ENCODE results near the gene RHBDD3.
"Not testable (repeated sequence)": the region's sequence is repeated elsewhere in the genome, so short reads cannot be mapped to it uniquely, and the experiment has no call there.

The RHBDD3 gene

GRCh38 chr22:29231971-29232959, 35.5 kb downstream of the RHBDD3 start:
- peaks cover 3% of the 10 kb centered on the region for H3K27me3 Mint-ChIP-seq
- H3K4me3 Mint-ChIP-seq = no peak overlapping the region
- peaks cover 1% of the 10 kb centered on the region for H3K9me3 Mint-ChIP-seq
- DNase-seq = no peak
- no peaks in the 10 kb centered on the region for H3K36me3 Mint-ChIP-seq
- CTCF ChIA-PET = no interaction called here
- peak overlapping the region; percentile 33 for H3K27ac Mint-ChIP-seq
- no peaks in the 10 kb centered on the region for H3K4me1 Mint-ChIP-seq

GRCh38 chr22:29230972-29231875, 36.6 kb downstream of the RHBDD3 start:
- Mint-ChIP-seq H3K4me3 (no peak overlapping the region), H3K27ac (no peak overlapping the region), H3K36me3 (no peaks in the 10 kb centered on the region), H3K27me3 (peaks cover 3% of the 10 kb centered on the region), H3K4me1 (no peaks in the 10 kb centered on the region), H3K9me3 (peaks cover 1% of the 10 kb centered on the region)
- no peak for DNase-seq
- CTCF ChIA-PET = no interaction called here

DNA sequence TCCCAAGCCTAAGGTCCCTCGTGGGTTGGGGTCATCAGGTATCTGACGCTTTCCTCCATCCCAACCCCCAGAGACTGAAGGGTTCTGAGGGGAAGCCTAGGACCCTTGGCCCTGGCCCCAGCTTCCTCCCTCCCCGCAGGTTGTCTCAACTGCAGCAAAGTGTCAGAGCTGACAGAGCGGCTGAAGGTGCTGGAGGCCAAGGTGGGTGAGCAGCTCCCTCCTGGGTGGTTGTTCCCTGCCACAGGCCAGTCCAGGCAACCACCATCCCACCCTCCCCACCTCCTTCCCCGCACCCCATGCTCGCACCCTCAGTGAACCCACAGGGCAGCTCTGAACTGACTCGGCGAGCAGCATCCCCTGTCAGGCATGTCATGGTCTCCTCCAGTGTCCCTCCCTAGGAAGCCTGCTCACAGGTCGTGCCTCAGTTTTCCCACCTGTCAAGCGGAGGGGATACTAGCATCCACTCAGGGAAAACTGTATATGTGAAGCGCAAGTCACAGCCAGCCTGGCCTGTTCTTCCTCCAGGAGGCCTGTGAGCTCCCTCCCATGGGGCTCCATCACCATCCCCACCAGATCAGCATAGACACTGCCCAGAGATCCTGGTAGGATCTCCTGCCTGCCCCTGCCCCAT, 41.3 kb downstream of the RHBDD3 start:
- H3K4me1 Mint-ChIP-seq = no peaks in the 10 kb centered on the region
- peaks cover 6% of the 10 kb centered on the region for H3K27me3 Mint-ChIP-seq
- no peak overlapping the region for H3K27ac Mint-ChIP-seq
- H3K36me3 Mint-ChIP-seq = no peaks in the 10 kb centered on the region
- H3K9me3 Mint-ChIP-seq = no peaks in the 10 kb centered on the region
- no peak overlapping the region for H3K4me3 Mint-ChIP-seq
- CTCF ChIA-PET = no interaction called here
- no peak for DNase-seq

DNA sequence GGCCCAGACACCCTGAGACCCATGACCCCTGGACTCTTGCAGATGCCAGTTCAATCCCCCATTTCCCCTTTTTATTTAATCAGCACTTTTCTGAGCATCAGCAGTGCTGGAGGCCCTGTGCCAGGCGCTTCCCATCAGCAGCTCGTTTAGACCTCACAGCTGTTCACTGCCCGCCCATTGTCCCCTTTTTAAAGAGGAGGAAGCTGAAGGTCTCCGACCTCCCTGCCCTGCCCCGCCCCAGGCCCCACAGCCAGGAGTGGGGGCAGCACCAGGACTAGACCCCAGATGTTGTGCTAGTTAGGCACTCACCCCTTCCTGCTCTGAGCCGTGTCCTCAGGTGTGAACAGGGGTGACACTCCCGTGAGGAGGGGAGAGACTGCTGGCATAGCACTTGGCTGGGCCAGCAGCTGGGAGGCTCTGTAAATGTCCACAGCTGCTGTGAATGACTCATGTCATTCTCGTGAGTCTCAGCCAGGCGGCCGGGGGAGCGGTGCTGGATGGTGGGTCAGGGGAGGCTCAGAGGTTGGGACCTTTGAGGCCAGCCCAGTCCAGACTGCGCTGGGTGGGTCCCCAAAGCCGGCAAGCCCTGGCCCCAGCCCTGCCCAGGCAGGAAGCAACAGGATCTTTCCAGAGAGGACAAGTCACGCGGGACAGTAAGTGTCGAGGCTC, 42.2 kb downstream of the RHBDD3 start:
- DNase-seq = no peak
- CTCF ChIA-PET = no interaction called here
- Mint-ChIP-seq H3K27ac (no peak overlapping the region), H3K36me3 (no peaks in the 10 kb centered on the region), H3K9me3 (no peaks in the 10 kb centered on the region), H3K27me3 (peaks cover 15% of the 10 kb centered on the region), H3K4me3 (no peak overlapping the region), H3K4me1 (no peaks in the 10 kb centered on the region)

DNA sequence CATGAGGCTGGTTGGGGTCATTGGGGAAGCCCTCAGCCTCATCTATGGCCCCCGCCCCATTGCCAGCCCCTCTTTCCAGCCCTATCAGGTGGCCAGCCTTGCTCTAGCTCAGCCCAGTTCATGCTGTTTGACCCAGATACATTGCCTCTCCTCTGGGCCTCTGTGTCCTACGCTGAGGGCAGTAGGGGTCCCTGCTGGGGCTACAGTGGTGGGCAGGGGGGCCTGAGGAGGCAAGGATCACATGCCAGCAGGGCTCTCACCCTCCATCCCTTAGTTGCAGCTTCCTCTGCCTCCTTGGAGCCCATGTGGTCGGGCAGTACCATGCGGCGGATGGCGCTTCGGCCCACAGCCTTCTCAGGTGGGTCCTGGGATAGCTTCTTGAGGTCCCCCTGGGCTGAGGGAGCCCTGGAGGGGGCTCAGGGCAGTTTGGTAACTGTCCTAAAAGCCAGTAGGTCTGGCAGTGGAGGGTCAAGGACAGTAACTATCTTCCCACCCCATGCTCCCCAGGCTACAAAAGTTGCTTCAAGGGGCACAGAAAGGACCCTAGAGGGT, 42.8 kb downstream of the RHBDD3 start:
- H3K4me1 Mint-ChIP-seq = no peaks in the 10 kb centered on the region
- H3K4me3 Mint-ChIP-seq = no peak overlapping the region
- CTCF ChIA-PET = no interaction called here
- H3K27me3 Mint-ChIP-seq = peaks cover 21% of the 10 kb centered on the region
- no peaks in the 10 kb centered on the region for H3K36me3 Mint-ChIP-seq
- DNase-seq = no peak
- H3K27ac Mint-ChIP-seq = no peak overlapping the region
- H3K9me3 Mint-ChIP-seq = no peaks in the 10 kb centered on the region

GRCh38 chr22:29224121-29224858, 43.5 kb downstream of the RHBDD3 start:
- no peak overlapping the region for H3K4me3 Mint-ChIP-seq
- CTCF ChIA-PET = no interaction called here
- H3K27me3 Mint-ChIP-seq = peaks cover 22% of the 10 kb centered on the region
- no peaks in the 10 kb centered on the region for H3K9me3 Mint-ChIP-seq
- no peaks in the 10 kb centered on the region for H3K4me1 Mint-ChIP-seq
- H3K36me3 Mint-ChIP-seq = no peaks in the 10 kb centered on the region
- DNase-seq = no peak
- no peak overlapping the region for H3K27ac Mint-ChIP-seq

DNA sequence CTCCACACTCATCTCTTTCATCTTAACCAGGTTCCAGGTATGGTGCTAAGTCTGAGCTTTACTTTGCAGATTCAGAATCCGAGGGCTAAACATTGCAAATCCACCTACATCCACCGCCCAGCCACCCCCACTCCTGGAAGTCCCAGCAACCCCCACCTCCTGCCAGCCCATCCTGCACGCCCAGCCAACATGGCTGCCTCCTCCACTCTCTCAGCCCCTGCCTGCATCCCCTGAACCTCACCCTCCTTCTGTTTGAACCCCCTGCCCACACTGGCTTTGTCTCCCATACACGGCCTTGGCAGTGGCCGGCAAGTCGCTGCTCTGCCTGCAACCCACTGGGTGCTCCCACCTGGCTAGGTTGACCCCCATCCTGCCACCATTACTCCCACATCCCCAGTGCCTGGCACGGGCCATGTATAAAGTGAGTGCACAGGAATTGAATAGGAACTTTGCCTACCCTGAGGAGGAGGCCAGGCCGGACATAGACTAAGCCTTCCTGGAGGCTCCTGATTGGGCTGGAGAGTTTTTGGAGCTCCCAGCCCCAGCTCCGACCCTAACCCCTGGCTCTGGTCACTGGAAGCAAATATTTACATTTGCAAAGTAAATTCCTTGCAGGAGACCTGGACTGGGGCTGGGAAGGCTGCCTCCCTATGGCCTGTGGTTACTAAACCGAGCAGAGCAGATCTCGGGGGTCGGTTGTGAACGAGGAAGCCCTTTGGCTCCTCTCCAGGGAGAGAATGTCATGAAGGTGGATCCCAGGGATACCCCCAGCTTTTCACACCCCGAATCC, 47.7 kb downstream of the RHBDD3 start:
- no peaks in the 10 kb centered on the region for H3K4me1 Mint-ChIP-seq
- H3K9me3 Mint-ChIP-seq = no peaks in the 10 kb centered on the region
- DNase-seq = no peak
- H3K27ac Mint-ChIP-seq = no peak overlapping the region
- no peaks in the 10 kb centered on the region for H3K36me3 Mint-ChIP-seq
- H3K4me3 Mint-ChIP-seq = no peak overlapping the region
- CTCF ChIA-PET = interaction anchor here (1.2 kb wide), 1 partner anchor 103 kb away, joined by 3 read pairs; no protein-coding TSS in a partner anchor
- H3K27me3 Mint-ChIP-seq = peaks cover 31% of the 10 kb centered on the region

- DNase-seq = not testable (repeated sequence)
Observed at GRCh38 chr22:29219409-29219782, 48.4 kb downstream of the RHBDD3 start.

DNA sequence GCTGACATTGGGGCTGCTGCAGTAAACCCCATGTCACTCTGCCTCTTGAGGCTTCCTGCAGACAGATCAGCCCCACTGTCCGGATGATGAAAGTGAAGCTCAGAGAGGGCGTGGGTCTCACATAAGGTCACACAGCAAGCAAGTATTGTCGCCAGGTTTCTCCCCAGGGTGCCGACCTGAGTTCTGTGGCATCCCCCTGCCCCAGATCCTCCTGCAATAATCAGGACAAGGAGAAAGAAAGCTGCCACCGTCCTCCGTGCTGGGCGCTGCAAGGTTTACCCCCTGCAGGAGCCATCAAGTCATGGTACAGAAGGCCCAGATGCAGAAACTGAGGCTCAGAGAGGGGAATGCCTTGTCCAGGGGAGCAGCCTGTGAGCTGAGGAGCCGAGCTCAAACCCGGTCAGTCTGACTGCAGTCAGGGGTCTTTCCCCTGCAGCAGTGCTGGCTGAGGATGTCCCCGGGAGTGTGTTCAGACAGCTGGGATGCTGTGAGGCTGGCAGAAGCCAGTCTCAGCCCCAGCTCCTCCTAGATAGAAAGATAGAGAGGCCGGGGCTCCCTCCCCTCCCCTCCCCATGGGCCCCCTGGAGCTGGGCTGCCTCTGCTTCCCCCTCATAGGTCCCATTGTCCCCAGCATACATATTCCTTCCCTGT, 48.9 kb downstream of the RHBDD3 start:
- H3K27me3 Mint-ChIP-seq = peaks cover 36% of the 10 kb centered on the region
- H3K27ac Mint-ChIP-seq = no peak overlapping the region
- H3K4me3 Mint-ChIP-seq = no peak overlapping the region
- H3K4me1 Mint-ChIP-seq = no peaks in the 10 kb centered on the region
- CTCF ChIA-PET = interaction anchor here (1.2 kb wide), 1 partner anchor 102 kb away, joined by 3 read pairs; no protein-coding TSS in a partner anchor
- no peaks in the 10 kb centered on the region for H3K9me3 Mint-ChIP-seq
- no peak for DNase-seq
- H3K36me3 Mint-ChIP-seq = no peaks in the 10 kb centered on the region

More at GRCh38 chr22:29219409-29219782, 48.4 kb downstream of the RHBDD3 start:
- not testable (repeated sequence) for H3K9me3 Mint-ChIP-seq, H3K36me3 Mint-ChIP-seq, H3K4me1 Mint-ChIP-seq, H3K27ac Mint-ChIP-seq, H3K4me3 Mint-ChIP-seq
- CTCF ChIA-PET = interaction anchor here (1.2 kb wide), 1 partner anchor 102 kb away, joined by 3 read pairs; no protein-coding TSS in a partner anchor
- H3K27me3 Mint-ChIP-seq = peaks cover 31% of the 10 kb centered on the region

DNA sequence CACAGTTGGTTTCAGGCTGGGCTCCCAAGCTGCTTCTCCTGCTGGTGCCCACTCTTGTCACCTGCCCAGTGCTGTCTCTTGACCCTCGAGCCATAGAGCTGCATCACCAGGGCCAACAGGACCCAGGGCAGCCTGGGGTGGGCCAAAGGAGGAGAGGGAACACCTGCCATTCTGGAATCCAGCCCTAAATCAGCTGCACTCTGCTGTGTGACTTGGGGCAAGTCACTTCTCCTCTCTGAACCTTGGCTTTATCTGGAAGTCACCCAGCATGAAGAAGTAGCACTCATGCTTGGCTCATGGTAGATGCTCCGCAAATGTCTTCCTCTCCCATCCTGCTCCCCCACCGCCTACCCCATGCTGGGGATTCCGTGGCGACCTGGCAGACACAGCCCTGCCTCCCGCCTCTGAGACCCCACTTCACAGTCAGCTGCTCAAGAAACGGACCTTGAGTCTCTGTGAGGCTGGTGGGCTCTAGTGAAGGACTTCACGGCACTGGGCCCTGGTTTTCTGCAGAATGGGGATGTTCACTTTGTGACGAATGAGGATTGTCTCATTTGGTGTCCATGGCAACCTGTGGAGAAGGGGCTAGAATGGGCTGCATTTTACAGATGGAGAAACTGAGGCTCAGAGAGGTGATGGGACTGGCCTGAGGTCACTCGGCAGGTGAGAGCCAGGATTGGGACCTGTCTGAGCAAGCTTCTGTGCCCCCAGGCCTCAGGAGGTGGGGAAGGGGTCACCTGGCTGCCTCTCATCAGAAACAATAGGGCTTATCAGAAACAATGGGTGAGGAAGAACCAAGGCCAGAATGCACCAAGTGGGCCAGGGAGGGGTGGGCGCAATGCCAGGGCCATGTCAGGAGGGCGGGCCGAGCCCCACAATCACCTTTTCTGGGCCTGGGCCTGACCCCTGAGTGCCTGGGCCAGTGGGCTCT, 49.7 kb downstream of the RHBDD3 start:
- Mint-ChIP-seq H3K27me3 (peaks cover 36% of the 10 kb centered on the region), H3K4me3 (no peak overlapping the region), H3K4me1 (no peaks in the 10 kb centered on the region), H3K36me3 (no peaks in the 10 kb centered on the region), H3K27ac (no peak overlapping the region), H3K9me3 (no peaks in the 10 kb centered on the region)
- CTCF ChIA-PET = interaction anchor here (1.2 kb wide), 1 partner anchor 101 kb away, joined by 3 read pairs; no protein-coding TSS in a partner anchor
- DNase-seq = no peak

GRCh38 chr22:29216873-29217666, 50.7 kb downstream of the RHBDD3 start:
- no peak overlapping the region for H3K4me3 Mint-ChIP-seq
- H3K36me3 Mint-ChIP-seq = no peaks in the 10 kb centered on the region
- H3K9me3 Mint-ChIP-seq = no peaks in the 10 kb centered on the region
- H3K4me1 Mint-ChIP-seq = no peaks in the 10 kb centered on the region
- CTCF ChIA-PET = no interaction called here
- no peak overlapping the region for H3K27ac Mint-ChIP-seq
- no peak for DNase-seq
- H3K27me3 Mint-ChIP-seq = peaks cover 34% of the 10 kb centered on the region
